HG03196 (cell line): ENCODE measurements around the gene TERF2IP.

Experiments used
- ATAC-seq: cut with Tn5 transposase; IDR thresholded peaks from one replicate; pipeline ENCODE4 v1.9.1; 2021; ENCODE audit not compliant: unreplicated experiment

Gene TERF2IP

GRCh38 chr16:75647492-75648264 is at the start of gene TERF2IP, which contains the start of gene KARS1:
Gene TERF2IP (plus strand): TSS chr16:75647773. CDS start chr16:75647883, 110 bp downstream.
Gene KARS1 (minus strand): TSS chr16:75647665. CDS start chr16:75647639, 26 bp downstream.
- peak; percentile 89 for ATAC-seq

DNA sequence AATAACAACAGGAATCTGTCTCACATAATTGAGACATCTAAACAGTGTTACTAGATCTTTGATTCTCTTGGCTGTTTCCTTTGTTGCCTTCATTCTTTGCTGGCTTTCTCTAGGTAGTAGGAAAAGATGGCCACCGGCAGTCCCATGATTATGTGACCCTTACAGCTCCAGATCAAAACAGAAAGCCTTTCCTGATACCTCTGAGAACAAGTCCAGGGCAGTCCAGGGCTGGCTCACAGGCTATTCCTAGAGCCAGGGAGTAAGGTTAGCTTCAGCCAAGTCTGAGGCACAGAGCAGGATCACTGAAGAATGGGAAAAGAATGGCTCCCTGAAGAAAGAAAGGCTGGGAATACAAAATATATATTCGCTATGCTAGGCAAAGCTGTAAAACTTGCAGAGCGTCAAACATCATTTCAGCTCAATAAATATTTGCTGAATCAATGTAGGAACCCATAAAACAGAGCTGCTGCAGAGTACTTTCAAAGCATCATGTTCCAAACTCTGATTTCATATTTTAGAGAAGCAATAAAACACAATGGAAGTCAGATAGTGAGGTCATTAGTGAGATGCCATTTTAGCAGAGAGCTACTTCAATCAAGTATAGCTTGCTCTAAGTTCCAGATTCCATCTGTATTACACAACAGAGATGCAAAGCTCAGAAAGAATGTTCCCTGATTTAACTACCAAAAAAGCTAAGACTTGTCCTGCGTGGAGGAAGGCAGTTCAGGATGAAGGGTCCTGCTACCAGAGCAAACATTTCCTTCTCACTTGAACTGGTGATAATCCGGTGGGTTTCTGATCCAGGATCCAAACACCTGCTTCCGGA is 47.9 kb upstream of the TERF2IP start:
- ATAC-seq: no peak

DNA sequence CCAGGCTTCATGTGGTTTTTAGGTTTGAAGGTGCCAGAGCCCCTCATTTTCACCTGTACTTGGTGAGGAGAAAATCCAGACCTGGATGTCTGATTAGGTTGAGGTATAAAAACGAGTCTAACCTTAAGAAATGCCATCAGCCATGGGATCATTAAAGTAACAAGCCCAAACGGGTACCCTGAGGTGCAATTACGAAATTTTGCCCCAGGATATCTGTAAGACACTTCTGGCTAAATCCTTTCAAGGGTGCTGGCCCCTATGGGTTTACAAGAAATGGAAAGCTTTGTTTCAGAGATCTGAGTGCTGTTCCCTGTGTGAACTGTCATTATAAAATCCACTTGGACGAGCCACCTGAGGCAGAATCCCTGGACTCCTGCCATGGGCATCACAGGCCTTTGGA is 44.3 kb upstream of the TERF2IP start:
- ATAC-seq: no peak

DNA sequence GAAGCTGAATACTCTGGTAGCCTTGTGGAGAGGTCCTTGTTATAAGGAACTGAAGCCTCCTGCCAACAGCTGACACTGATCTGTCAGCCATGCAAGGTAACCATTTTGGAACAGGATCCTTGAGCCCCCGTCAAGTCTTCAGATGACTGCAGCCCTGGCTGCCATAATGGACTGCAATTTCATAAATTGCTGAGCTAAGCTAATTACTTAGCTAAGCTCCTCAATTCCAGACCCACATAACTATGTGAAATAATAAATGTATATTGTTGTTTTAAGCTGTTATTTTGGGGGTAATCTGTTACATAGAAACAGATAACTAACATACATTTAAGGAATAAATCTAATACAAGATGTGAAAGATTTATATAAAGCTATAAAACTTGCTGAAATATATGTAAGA is 41.1 kb upstream of the TERF2IP start:
- no peak for ATAC-seq

DNA sequence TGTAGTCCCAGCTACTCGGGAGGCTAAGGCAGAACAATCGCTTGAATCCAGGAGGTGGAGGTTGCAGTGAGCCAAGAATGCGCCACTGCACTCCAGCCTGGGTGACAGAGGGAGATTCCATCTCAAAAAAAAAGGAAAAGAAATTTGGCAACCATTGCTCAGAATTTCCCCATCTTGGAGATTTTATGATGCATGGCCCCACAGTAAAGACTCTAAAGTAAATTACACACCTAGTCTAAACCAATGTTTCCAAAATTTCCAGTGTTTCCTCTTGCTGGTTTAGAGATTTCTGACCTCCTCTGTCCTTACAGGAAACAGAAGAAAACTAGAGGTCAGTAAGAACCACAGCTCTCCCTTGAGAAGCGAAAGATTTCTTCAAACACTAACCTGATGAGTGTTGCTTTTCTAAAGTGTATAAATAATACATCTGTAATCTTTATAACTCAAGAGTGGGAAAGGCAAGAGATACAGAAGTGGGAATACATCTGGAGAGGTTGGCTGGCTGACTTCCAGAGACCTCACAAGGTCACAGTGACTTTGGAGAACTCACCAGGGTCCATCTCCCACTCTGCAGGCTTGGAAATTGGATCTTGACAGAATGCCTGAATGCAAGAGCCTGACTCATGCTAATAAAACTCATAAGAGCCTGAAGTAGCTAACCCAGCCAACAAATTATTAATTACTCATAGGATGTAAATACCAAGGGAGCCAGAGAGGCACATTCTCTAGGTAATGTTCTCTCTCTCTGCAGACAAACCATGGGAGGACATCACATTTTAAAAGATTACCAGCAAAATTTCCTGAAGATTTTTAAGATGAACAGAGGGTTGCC is 33.3 kb upstream of the TERF2IP start:
- no peak for ATAC-seq

GRCh38 chr16:75615619-75616018 is 32.0 kb upstream of the TERF2IP start:
- no peak for ATAC-seq

GRCh38 chr16:75616521-75617010 is 31.0 kb upstream of the TERF2IP start:
- no peak for ATAC-seq

GRCh38 chr16:75617121-75617520 is 30.5 kb upstream of the TERF2IP start:
- ATAC-seq: no peak

GRCh38 chr16:75618780-75619179 is 28.8 kb upstream of the TERF2IP start:
- no peak for ATAC-seq

DNA sequence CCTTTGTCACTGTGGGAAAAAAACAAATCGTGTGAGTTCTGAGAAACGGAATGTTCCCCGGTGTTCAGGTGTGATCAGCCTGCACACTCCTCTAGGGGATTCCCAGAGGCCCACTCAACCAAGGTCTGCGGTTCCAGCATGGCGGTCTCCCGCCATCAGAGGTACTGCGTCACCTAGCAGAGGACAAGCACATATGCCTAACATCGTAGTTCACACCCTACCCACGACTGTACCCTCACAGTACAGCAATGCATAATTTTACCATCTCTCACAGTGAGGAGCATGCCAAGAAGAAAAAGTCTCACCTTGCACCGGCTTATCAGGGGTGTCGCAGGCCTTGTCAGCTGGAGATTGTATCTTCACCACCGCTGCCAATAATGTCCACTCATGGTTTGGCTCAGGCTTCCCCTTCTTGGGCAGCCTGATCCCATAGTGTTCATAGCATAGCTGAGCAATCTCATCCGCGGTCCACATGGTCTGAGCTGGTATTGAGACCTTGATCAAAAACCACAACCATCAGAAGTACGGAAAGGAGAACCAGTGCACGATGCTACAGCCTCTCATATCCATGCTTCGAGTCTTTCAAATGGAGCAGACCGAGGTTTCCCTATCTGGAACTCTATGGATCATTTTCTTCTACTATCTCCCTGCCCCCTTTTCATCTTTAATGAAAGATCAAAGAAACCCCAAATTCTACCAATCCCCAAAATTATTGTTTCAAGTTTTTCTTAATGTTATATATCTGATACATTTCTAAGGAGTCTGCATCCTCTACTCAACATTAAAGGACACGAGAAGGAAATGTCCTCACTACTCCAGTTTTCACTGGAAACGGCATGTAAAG is 27.0 kb upstream of the TERF2IP start:
- no peak for ATAC-seq

- ATAC-seq: no peak
These were observed 26.4 kb upstream of the TERF2IP start for GRCh38 chr16:75621170-75621477.

DNA sequence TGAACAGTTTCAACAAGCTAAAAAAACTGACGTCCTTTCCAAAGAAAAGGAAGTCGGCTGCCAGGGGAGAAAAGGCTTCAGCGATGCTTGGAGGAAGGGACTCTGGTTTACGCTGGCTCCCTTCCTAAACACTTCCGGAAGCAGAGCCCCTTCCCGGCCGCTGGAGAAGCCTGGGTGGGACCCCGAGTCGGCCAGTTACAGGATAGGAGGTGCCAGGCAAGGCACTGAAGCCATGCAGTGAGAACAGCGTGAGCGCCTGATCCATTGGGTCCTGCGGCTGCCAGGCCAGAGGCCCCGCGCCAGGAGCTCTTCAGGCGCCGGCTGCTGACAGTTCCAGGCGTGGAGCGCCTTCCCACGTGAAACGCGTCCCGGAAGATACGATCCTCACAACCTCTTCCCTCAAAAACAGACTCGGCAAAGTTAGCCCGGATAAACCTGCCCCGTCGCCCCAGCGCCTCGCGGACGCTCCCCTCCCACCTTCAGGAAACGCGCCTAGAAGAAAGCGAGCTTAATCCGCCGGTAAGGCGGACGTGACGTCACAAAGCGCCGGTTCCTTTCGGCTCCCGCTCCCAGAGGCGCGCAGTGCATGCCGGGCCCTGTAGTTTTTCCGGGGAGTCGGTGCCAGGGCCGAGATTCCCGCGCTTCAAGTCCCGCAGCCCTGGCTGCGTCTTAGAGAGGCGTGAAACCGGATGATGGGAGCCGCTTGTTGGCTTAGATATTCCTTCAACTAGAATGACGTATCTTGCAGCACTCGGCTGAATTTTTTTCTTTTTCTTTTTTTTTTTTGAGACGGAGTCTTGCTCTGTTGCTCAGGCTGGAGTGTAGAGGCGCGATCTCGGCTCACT is 24.6 kb upstream of the TERF2IP start, which contains the start of gene ADAT1:
TSS of gene ADAT1 (minus strand) at position 521 of the 845 bp plus-strand sequence. CDS start 2,482 bp downstream, outside the sequence.
- ATAC-seq: peak; percentile 97

GRCh38 chr16:75624921-75625334 is 22.6 kb upstream of the TERF2IP start:
- ATAC-seq: no peak

DNA sequence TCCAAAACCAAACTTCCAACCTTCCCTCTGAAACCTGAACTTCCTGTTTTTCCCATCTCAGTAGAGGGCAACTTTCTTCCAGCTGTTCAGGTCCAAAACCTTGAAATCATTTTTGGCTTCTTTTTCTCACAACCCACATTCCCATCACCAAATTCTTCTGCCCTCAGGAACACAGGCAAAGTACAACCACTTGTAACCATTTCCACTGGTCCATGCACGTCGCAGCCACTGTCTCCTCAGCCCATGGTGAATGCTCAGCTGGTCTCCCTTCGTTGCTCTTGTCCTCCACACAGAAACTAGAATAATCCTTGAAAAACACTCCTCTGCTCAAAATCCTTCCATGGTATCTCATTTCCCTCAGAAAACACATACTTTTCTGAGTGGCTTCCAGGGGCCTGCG is 20.8 kb upstream of the TERF2IP start:
- ATAC-seq: no peak

DNA sequence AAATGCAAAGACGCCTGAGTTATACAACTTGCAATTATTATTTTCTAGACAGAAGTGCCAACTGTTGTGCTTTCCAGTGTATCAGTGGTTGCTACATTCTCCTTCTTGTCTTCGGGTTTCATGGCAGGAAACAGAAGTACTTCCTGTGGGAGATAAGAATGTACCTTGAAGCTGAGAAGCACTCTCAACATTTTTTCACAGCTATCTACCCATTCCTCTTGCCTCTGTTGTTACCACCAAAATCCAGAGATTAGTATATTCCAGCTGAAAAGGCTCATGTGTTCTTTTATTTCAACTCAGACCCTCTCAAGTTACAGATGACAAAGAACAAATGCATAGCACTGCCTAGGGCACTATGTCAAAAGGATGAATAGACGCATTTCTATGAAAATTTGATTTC is 19.7 kb upstream of the TERF2IP start:
- no peak for ATAC-seq

GRCh38 chr16:75628351-75628750 is 19.2 kb upstream of the TERF2IP start:
- ATAC-seq: no peak

DNA sequence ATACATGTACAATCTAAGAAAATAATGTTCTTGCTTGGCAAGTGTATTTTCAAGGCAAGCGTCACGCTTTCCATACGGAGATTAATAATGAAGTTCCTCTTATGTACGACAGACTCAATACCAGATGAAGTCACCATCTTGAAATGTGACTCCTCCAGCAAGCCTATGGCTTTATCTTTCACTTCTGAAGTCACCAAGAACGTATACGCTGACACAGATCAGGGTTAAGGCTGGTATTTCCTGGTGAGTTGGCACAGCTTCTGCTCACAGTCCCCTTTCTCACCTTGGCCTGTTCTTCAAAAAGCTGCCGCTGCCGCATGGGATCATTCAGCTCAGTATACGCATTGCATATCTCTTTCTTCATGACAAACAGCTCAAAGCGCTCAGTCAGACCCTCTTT is 18.4 kb upstream of the TERF2IP start:
- ATAC-seq: no peak

DNA sequence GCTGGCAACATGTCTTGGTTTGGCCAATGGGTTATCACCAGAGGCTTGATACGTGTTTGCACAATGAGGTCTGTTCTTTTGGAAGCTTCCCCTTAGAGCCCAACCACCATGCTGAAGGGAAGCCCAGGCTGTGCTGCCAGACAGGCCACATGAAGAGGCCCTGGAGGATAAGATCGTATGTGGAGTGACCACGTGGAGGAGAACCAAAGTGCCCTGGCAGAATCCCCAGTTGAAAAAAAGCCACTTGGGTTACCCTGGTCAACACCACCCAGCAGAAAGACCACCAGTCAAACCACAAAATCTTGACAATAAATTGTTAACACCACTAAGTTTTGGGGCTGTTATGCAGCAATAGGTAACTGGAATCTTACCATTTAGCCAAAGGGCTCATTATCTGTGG is 17.5 kb upstream of the TERF2IP start:
- ATAC-seq: no peak

DNA sequence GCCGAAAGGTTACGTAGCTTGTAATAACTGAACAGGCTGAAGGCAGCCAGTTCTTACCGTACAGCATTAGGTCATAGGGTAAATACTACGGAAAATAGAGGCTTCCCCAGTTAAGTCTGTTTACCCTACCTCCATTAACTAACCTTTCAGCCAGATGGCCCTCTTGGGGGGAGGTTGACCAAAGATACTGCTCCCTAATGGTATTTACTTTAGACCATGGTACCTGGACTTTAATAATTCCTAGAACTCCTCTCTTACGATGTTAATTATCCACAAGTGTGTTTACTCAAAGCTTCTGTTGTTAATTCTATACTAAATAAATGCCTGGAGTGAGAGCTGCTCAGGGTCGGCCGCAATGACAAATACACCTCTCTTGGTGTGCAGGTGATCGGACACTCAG is 14.7 kb upstream of the TERF2IP start:
- ATAC-seq: no peak
